ENCODE measurements around the gene MTF1. TPM values are rescaled to one million over a fixed set of nuclear protein-coding genes. Genes with fewer than 3 reads are reported as not detected.
"Not testable (repeated sequence)": the region's sequence is repeated elsewhere in the genome, so short reads cannot be mapped to it uniquely, and the experiment has no call there.

Gene MTF1
- 8.1 TPM for polyA plus RNA-seq (2013, experiment 1 of 2; ENCODE audit: insufficient read length)
- 7.6 TPM for polyA plus RNA-seq (2013, experiment 2 of 2; ENCODE audit: insufficient read length)

DNA sequence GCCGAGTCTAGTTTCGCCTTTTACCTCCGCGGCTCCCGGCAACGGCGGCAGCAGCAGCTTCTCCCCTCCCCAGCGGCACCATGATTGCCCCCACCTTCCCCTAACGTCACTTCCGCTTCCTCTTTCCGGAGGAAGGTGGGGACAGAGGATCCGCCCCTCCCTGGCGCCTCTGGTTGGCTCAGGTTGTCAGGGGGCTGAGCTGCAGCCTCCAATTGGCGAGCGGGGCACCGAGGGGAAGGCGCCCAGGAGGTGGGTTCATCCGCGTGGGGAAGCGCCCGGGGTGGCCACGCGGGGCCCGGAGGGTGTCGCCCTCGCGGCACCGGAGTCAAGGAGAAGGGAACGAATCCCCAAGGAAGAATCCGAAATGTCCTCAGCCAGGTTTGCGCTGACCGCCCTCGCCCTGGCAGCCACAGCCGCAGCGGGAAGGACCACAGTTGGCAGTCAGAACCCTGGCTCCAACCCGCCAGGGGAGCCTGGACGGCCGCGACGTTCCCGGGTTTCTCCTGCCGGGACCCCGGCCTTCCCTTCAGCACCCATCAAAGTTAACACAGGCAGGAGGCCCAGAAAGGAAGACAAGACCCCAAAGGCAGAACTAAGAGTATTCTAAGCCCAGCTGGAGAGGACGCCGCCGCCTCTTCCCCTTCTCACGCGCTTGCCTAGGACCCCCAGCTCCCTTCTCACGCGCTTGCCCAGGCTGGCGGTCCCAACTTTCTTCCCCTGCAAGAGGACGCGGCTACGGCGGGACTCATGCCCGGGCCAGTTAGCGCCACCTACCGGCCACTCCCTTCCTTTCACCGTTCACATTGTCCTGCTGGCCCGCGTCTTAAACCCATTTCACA lies at the start of gene MTF1:
Gene MTF1, minus strand, starts transcription at position 86 of the 839 bp plus-strand sequence. CDS start 1,934 bp downstream, outside the sequence.
- DNase-seq = peak; percentile 98

DNA sequence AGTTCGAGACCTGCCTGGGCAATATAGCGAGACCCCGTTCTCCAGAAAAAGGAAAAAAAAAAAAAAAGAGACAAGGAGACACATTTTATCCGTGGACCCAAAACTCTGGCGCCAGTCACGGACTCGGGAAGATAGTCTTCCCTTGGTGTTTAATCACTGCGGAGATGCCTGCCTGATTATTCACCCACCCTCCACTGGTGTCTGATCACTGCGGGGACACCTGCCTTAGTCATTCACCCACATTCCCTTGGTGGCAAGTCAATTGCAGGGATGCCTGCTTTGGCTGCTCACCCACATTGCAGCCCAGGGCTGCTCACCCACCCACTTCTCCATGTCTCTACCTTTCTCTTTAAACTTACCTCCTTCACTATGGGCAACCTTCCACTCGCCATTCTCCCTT lies 49.1 kb upstream of the MTF1 start:
- DNase-seq = not testable (repeated sequence)

DNA sequence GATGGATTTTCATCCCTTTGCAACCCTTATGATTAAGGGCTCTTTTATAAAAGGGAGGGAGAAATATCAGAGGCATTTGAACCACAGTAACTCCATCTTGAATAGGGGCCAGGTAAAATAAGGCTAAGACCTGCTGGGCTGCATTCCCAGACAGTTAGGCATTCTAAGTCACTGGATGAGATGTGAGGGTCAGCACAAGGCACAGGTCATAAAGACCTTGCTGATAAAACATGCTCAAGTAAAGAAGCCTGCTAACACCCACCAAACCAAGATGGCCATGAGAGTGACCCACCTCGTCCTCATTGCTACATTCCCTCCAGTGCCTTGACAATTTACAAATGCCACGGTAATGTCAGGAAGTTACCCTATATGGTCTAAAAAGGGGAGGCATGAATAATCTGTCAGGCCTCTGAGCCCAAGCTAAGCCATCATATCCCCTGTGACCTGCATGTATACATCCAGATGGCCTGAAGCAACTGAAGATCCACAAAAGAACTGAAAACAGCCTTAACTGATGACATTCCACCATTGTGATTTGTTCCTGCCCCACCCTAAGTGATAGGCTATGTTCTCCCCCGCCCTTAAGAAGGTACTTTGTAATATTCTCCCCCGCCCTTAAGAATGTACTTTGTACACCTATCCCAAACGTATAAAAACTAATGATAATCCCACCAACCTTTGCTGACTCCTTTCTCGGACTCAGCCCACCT lies 48.2 kb upstream of the MTF1 start:
- DNase-seq = not testable (repeated sequence)

DNA sequence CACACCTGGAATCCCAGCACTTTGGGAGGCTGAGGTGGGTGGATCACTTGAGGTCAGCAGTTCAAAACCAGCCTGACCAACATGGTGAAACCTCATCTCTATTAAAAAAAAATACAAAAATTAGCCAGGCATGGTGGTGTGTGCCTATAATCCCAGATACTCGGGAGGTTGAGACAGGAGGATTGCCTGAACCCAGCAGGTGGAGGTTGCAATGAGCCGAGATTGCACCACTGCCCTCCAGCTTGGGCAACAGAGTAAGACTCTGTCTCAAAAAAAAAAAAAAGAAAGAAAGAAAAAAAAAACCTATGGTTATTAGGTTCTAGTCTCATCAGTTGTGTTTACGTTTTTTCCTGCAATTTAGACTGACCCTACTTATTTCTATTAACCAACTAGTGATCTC lies 47.2 kb upstream of the MTF1 start:
- DNase-seq = not testable (repeated sequence)

DNA sequence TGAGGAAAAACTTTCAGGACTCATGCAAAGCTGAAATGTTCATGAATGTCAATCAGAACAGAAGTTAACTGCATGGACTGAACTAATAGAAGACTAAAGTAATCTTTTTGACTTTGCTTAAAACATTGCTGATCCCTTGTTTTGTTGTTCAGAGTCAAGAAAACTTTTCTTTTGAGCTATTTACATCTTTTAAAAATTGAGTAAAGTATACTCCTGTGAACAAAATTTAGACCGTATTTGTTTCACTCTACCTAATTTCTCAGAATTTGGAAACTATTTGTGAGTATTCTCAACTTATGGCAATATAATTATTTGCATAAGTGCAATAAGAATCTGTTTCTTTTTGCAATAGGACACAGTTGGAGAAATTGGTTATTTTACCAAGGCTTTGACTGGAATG lies 46.3 kb upstream of the MTF1 start:
- DNase-seq = no peak

DNA sequence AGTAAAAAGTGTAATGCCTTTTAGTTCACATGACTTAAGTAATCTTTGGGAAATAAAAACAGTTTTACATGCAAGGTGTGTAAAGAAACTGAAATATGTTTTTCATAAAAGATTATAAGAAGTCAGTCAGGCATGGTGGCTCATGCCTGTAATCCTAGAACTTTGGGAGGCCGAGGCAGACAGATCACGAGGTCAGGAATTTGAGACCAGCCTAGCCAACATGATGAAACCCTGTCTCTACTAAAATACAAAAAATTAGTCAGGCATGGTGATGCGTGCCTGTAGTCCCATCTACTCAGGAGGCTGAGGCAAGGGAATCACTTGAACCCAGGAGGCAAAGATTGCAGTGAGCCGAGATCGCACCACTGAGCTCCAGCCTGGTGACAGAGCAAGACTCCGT lies 44.5 kb upstream of the MTF1 start:
- not testable (repeated sequence) for DNase-seq

DNA sequence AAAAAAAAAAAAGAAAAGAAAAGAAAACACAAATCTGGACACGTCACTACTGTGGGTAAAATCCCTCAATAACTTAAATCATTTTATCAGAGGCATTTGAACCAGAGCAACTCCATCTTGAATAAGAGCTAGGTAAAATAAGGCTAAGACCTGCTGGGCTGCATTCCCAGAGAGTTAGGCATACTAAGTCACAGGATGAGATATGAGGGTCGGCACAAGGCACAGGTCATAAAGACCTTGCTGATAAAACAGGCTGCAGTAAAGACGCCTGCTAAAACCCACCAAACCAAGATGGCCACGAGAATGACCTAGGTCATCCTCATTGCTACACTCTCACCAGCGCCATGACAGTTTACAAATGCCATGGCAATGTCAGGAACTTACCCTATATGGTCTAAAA lies 43.6 kb upstream of the MTF1 start:
- DNase-seq = no peak

DNA sequence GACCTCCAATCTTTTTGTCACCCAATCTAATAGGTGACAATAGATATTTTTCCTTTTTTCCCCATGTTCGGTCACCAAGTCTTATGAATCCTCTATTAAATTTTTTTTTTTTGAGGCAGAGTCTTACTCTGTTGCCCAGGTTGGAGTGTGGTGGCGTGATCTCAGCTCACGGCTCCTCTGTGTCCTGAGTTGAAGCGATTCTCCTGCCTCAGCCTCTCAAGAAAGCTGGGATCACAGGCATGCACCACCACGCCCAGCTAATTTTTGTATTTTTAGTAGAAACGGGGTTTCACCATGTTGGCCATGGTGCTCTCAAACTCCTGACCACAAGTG lies 42.5 kb upstream of the MTF1 start:
- DNase-seq = no peak

DNA sequence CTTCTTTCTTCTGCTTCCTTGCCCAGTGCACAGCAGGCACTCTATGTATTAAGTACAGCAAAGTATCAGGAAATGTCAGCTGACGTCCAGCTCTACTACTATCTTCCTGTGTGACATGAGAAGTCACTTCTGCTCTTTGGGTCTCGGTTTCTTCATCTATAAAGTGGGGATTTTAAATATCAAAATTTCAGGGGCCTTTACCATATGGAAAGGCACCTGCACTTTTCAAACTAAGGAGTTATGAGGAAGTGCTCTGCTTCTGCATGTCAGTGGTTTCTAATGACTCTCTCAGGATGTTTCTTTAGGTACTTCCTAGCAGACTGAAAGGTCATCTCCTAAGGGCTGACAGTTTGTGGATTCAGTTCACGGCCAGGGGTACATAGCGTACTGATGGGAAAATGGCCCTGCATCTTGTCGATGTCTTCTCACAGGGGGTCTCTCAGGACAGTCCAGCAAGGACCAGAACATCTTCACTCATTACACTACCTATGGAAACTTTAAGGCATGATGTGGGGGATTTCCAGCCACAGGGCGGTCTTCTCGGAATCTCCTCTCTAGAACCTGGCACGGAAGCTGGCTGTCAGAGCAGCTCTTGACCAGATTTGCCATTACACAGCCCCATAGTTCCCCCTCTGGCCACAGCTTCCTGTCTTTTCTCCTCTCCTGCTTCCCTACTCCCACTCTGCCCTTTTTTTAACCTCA lies 42.0 kb upstream of the MTF1 start:
- no peak for DNase-seq

DNA sequence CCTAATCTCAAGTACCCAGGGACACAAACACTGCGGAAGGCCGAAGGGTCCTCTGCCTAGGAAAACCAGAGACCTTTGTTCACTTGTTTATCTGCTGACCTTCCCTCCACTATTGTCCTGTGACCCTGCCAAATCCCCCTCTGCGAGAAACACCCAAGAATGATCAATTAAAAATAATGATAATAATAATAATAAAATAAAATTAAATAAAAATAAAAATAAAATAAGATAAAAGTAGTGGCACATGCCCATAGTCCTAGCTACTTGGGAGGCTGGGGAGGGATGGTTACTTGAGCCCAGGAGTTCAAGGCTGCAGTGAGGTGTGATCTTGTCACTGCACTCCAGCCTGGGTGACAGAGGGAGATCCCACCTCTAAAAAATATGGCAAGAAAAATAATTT lies 38.2 kb upstream of the MTF1 start:
- not testable (repeated sequence) for DNase-seq

DNA sequence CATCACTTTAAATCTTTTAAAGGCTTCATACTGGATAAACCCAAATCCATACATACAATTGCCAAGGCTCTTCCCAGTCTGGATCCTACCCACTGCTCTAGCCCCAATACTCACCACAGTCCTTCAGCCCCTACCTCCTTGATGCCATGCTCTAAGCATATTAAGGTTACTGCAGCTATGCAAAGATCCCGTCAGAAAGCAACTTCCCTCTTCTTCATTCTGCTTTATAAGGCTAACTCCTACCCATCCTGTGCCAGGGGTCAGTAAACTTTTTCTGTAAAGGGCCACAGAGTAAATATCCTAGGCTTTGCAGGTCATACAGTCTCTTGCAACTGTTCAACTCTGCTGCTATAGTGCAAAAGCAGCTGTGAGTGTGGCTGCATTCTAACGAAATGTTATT lies 34.3 kb upstream of the MTF1 start:
- DNase-seq = no peak

DNA sequence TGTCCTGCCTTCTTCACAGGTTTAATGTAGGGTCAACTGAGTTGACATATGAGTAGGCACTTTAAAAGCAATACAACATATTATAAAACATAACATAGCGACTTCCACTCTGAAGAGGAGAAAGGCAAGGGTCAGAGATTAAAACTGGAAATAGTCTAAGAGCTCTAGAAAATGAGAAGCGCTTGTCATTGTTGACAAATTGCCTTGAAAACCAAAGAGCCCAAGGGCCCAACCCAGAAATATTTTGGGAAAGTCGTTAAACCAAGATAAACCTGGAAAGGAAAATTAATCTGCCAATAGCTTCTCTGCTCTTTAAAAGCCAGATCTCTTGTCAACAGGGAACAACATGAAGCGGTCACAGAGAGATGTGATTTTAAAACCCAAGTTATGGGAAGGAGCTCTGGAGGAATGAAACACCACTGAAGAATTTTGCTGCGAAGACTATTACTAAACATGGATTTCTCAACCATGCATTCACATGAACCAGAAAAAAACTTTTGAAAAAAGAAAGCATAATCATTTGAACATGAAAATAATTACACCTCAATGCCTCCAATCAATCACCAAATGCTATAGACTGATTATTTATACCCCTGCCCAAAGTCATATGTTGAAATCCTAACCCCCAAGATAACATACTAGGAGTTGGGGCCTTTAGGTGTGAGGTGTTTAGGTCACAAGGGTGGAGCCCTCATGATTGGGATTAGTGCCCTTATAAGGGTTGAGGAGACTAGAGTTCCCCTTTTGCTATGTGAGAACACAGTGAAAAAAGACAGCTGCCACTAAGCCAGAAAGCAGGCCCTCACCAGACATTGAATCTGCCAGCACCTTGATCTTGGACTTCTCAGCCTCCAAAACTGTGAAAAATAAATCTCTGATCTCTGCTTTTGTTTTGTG lies 33.0 kb upstream of the MTF1 start:
- DNase-seq = peak; percentile 35

DNA sequence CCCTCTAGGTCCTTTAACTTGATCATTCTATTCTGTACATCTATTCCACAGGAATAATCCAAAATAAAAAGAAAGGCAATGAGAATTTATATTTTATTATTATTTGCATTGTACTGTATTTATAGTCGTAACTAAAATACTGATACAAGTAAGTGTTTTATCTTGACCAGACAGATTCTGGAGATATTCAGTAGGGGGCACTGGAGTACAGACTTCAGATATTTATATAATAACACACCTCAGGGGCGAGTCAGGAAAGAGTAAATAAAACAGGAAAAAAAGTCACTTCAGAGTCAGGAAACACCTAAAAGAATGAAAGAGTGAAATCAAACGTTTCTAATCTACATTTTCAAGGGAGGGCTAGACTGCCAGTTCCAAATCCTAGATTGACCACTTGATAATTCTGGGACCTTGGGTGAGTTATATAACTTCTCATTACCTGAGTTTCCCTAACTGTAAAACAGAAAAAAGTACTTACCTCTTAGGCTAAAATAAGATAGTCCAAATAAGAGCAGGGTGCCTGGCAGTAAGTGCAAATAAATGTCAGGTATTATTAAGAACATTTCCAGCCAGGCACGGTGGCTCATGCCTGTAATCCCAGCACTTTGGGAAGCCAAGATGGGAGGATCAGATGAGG lies 31.1 kb upstream of the MTF1 start:
- DNase-seq = peak; percentile 35

DNA sequence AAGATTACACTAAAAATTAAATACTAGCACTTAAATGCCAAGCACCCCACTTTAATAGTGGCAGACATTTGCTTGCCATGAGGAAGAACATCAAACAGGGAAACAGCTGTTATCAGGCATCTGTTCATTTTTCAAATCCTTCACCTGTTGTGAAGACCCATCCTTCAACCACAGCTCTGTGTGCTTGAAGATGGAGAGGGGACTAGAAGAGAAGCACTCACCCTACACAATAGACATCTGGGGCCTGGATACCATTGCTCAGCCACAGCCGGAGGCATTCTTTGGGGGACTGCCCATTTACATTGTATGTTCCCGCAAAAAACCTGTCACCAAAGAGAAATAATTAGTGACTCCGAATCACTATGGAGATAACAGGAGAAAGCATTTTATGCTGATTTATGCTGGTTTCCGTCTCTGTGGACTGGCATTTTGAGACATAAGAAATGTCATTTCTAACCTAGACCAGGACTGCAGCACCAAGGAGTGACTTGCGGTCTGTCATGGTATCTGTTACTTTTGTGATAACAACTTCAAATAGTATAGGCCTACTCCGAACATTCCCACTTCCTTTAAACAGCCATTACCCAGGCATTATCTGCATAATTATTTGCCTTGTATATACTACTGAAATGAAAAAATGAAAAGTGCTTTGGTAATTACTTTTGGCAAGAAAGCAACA lies 28.8 kb upstream of the MTF1 start:
- no peak for DNase-seq

DNA sequence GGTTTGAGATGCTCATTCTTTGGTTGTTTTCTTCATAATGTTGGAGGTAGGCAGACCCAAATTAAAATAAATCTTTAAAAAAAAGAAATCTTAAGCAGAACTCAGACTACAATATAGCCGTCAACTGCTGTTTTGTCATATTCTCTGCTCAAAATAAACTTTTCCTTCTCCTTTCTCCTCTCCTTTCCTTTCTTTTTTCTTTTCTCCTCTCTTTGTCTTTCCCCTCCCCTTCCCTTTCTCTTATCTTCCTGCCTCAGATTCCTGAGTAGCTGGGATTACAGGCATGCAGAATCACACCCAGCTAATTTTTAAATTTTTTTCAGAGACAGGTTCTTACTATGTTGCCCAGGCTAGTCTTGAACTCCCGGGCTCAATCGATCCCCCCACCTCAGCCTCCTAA lies 24.8 kb upstream of the MTF1 start:
- no peak for DNase-seq

DNA sequence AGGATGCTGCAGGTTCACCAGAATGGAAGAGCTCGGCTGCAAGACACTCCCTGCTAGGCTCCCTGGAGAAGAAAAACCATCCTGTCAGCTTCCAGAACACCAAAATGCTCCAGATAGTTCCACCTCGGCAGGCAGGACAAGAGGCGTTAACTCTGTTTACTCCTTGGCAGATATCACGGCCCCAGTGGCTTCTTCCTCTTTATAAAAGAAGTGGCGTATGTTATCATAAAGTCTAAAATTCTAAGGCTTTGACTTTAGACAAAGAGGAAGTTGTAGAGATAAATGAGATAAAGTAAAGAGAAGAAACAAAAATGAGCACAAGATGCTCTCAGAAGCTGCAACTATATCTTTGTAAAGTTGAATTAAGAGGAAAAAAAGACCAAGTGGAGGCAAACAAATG lies 24.3 kb upstream of the MTF1 start:
- no peak for DNase-seq

DNA sequence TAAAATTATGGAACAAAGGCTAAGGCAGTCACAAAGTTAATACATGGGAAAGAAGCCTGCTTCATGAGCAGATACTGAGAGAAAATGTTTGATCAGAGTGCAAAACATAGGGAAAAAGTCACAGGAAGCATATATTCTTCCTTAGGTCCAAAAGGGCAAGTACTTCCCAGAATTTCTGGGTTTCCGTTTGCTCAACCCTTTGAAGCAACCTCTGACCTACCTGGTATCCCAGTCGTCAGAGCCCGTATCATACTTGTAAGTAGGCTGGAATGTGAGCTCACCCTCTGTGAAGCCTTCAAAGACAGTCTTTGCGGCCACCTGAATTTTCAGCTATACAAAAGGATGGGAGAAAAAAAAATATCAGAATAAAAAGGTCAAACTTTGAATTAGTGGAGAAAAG lies 20.5 kb upstream of the MTF1 start:
- DNase-seq = no peak

DNA sequence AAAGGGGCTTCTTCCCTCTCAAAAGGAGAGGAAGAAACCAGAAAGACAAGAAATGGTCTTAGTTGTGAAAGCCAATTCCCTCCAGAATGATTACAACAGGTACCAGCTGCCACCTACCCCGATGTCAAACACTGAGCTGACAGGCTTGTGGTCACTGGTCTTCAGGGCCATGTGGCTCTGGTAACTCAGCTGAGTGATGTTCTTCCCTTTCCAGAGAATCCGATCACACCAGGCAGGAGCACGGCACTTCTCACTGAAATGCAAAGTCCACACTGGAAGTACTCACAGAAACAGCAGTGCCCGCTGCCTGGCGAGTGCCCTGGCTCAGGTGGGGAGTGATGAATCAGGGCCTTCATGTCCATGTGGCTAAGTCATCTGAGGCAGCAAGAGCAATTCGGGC lies 18.7 kb upstream of the MTF1 start:
- DNase-seq = no peak

DNA sequence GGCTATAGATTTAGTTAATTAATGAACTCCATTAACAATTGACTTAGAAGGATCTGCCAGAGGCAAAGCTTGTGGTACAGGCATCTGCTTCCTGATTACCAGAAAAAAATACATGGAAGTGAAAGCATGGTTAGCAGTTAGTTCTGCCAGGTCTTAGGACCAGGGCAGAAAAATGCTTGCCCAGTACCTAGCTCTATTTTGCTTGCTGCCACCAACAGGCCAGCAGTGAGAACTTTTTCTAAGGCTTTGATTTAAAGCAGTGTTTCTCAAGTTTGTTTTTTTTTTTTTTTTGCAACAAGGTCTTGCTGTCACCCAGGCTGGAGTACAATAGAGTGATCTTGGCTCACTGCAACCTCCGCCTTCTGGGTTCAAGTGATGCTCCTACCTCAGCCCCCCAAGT lies 16.4 kb upstream of the MTF1 start:
- DNase-seq = no peak

DNA sequence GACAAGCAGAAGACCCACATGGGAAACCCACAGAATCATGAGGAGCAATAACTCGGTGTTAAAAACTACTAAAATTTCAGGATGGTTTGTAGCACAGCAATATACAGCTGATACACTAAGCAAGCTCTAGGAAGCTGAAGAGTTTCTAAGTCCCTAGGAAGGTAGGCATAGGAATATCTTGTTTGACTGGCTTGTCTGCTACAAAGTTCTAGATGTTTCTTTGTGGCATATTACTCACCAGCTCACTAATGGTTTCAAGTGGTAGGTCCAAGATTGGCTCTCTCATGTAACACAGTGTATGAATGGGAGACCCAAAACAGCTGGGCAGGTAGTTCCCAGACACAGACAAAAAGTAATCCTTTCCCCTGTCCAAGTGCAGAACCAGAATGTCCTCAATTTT lies 13.3 kb upstream of the MTF1 start:
- DNase-seq = no peak

DNA sequence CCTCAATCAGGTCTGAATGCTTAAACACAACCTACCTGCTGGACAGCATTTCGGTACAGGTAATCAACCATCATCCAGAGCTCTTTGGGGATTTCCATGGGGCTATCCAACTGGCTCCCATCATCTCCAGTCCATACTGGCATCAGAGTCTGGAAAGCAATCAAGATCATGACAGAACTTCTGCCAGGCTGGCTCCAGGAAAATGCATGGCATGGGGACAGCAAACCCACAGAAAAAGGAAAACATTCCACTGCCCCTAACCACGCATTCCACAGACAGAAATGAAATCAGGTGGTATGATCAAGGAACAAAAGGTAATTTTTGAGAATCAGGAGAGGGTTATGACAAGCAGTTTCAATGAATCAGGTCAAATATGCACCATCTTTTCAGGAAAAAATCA lies 9.1 kb upstream of the MTF1 start:
- no peak for DNase-seq

Measured in fibroblast of skin of scalp (primary cell).